GM12873 (cell line): ENCODE data around the gene TIMP3.

ENCODE experiments used
- TF ChIP-seq, protein P1 (sequence below): IDR thresholded peaks from 2 replicates; pipeline ENCODE4 v1.5.1; 2012; ENCODE audit warnings: low read depth, mild to moderate bottlenecking, moderate library complexity, low read length, control low read depth; ENCODE audit not compliant: insufficient read depth; ENCODE audit errors: missing control alignments

The TIMP3 gene

DNA sequence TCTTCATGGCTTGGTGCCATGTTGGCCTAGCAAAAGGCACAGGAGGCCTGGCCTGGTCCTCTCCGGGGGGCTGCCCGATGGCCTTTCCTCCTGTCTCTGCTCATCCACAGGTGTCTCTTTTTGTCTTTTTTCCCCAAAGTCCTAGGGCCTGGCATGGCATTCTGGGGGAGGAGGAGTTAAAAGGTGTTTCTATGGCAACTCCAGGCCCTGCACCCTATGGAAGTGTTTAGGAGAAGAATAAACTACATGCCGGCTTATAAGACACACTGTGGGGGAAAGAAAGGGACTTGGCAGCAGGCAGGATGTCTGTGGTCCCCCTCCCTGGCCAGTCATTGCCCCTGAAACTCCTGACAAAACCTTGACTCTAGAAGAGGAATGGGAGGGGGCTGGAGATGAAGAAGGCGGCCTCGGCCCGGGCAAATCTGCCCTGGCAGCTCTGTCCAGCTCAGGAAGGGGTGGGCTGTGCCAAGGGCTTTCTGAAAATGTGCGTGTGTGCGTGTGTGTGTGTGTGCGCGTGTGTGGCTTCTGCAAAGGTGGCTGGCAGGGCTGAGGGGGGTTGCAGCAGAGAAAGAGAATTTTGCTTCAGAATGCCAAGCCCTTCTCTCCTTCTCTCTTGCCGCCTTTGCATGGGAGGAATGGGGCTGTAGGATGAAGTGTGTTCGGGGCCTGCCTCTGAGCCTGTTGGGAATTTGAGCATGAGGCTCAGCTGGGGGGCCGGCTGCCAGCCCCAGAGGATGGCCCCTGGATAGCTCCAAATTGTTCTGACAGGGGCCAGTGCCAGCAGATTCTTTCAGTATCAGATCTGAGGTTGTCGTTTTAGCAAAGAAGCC lies 3.2 kb downstream of the TIMP3 start:
- TF ChIP-seq, protein P1, sequence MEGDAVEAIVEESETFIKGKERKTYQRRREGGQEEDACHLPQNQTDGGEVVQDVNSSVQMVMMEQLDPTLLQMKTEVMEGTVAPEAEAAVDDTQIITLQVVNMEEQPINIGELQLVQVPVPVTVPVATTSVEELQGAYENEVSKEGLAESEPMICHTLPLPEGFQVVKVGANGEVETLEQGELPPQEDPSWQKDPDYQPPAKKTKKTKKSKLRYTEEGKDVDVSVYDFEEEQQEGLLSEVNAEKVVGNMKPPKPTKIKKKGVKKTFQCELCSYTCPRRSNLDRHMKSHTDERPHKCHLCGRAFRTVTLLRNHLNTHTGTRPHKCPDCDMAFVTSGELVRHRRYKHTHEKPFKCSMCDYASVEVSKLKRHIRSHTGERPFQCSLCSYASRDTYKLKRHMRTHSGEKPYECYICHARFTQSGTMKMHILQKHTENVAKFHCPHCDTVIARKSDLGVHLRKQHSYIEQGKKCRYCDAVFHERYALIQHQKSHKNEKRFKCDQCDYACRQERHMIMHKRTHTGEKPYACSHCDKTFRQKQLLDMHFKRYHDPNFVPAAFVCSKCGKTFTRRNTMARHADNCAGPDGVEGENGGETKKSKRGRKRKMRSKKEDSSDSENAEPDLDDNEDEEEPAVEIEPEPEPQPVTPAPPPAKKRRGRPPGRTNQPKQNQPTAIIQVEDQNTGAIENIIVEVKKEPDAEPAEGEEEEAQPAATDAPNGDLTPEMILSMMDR = no peak

DNA sequence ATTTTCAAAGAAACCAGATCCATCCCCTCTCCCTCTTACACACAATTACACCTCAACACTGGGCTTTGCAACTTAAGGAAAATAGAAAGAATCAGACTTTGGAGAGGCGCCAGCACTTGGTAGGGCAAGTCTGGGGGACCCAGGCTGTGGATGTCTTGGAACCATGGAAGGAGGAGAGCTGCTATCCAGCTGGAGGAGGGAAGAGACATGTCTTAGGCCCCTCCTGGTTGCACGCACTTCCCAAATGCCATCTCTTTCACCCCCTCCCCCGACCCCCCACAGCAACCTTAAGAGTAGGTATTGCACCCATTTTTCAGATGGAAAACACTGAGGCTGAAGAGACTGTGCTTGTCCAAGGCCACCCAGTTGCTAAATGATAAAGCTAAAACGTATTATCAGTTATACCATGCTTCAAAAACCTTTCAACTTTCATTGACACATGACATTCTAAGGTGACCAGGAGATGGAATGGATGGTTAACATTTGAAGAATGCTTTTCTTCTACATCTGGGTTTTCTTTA lies 3.9 kb downstream of the TIMP3 start:
- TF ChIP-seq, protein P1 = no peak

DNA sequence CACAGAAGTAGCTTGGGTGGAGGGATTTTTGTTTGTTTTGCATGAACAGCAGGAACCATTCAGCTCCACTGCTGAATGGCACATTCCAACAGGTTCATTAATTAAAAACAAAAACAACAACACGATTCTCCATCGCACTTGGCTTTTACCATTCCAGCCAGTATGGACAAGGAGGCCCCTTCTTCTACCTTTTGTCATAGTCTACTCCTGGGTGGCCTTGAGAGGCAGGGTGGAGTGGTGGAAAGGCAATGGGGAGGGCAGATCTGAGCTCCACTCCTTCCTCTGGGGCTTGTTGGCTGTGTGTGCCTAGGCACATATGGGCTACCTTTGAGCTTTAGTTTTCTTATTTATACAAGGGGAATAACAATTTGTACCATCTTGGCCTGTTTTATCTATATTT lies 4.8 kb downstream of the TIMP3 start:
- TF ChIP-seq, protein P1 = no peak

DNA sequence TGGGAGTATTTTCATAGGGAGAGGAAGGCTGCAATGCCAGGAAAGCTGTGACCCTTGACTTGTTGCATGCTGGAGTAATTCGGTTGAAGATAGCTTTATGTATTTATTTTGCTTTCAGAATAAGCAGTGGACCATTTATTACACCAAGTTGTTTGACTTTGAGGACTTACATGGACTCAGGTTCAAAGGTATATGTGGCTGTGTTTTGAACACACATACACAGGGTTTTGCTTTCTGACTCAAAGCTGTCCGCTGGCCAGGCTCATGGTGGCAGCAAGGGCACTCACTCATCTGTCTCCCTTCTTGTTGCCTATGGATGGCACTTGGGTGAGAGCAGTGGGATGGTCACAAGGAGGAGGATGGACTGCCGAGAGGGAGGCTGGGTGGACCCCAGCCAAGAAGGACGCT lies 6.5 kb downstream of the TIMP3 start:
- TF ChIP-seq, protein P1 = no peak

DNA sequence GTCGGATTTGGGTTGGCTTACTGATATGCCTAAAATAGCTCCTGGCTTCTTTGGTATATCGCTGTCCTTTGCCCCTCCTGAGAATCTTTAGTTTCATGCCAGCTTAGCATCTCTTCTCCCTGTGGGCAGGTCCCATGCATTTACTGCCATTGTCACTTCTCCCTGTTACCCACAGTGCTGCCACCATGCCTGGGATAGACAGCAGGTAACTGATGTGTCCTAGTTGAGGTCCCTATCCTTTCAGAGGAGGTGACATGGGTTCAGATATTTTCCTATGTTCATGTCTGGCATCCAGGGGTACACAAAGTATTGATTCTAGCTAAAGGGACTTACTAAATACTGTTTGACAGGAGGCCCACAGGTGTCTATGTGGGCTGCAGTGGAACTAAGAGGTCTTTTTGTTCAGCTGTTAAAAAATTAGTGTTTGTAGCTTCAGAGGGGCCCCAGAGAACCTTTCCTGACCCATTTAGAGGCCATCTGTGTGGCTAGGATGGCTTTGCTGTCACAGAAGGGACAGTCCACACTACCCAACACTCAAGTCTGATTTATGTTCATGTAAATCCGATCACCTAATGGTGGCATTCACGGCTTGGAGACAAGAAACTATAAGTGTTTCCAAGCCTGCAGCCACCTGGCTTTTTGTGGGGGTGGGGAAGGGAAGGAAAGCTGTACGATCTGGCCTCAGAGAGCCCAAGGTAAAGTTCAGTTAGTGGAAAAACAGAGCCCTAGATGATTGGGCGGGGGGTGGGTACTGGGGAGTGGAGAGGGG lies 8.5 kb downstream of the TIMP3 start:
- TF ChIP-seq, protein P1 = no peak

DNA sequence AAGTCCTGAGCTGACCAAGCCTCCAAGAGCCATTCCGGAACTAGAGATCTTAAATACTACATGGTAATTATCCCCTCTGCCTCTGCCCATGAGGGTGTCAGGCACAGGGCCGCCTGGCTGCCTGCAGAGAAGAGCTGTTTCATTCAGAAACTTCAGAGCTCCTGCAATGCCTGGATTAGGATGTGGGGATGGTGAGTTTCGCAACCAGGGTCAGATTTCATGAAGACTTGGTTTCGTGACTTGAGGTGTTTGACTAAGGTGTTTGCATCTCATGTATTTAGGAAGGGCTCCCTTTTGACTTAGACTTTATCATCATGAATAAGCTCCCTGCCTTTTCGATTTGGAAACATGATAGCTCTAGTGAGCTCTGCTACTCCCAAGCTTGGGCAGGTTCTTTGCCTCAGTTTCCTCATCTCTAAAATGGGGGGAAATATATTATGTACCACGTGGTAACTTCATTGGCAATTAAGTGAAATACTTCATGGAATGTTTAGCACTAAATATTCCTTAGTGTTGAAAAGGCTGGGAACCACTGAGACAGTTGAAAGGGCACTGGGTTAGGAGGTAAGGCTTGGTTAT lies 9.1 kb downstream of the TIMP3 start:
- TF ChIP-seq, protein P1 = no peak

DNA sequence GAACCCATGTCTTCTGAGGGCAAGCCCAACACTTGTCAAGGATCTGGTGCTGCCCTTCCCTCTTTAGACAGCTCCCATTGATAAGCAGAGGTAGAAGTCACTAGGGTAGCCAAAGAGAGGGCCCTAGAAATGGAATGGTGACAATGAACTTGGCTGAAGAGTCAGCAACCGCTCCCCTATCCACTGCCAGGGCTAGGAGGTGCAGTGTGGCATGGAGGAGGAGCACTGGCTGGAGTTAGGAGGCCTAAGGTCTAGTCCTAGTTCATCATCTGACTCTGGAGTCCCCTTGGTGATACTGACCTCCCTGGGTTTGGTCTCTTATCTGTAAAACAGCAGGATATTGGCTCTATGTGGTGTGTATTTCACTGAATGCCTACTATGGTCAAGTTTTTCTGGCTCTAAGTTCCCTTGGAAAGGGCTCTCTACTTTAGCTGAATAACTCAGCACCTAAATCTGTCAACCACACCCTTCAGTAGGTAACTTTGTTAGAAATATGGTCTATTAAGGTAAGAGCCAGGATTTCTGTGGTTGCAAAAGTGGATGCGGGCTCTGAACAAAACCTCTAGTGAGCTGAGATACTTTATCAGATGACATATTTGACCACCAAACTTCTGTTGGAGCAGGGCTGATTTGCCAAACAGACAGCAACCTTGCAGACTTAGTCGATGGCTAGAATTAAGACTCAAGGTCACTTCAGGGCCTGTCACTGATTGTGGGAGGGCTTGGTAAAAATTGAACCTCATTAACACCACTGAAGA lies 10.5 kb downstream of the TIMP3 start:
- TF ChIP-seq, protein P1 = no peak
